H1 (cell line): ENCODE measurements around the gene UQCC3. TPM values are rescaled to one million over a fixed set of nuclear protein-coding genes. Genes with fewer than 3 reads are reported as not detected.

Source experiments
- CTCF ChIA-PET: fragments of 300-600 bp; sonication (Branson Sonifier 250); formaldehyde crosslinking; loops from one replicate; lab custom pipeline; 2021; ENCODE audit not compliant: partially characterized antibody; lab: Charles Lee
- POLR2A ChIA-PET: fragments of 300-600 bp; sonication (Branson Sonifier 250); formaldehyde crosslinking; loops from one replicate; lab custom pipeline; 2021; ENCODE audit warnings: inconsistent platforms; ENCODE audit not compliant: partially characterized antibody; lab: Charles Lee
- DNase-seq, 2 experiments: peaks; one replicate each; pipeline versions ENCODE4 v3.0.0 to v3.0.0-alpha.2; 2010 to 2022; ENCODE audit warnings: low spot score in 2 of 2, low read depth in 1 of 2, mixed read lengths in 1 of 2
- FAIRE-seq: peaks from 2 replicates; lab custom pipeline; 2011; peaks lifted over from hg19 to GRCh38; lab: Jason Lieb, UNC
- H2AFZ ChIP-seq: 2 replicates; pipeline ENCODE4 v1.8.1; 2012; ENCODE audit warnings: low read length, inconsistent platforms
- H2AK5ac ChIP-seq: 2 replicates; pipeline ENCODE4 v1.6.1; 2013; ENCODE audit warnings: low read depth, low read length
- H2BK120ac ChIP-seq: replicated peaks from 2 replicates; pipeline ENCODE3; 2013; ENCODE audit warnings: low read depth, low read length, inconsistent platforms
- H2BK12ac ChIP-seq: 2 replicates; pipeline ENCODE4 v1.6.1; 2013; ENCODE audit warnings: low read depth, low read length
- H2BK15ac ChIP-seq: 2 replicates; pipeline ENCODE4 v1.6.1; 2013; ENCODE audit warnings: low read length
- H2BK20ac ChIP-seq: 2 replicates; pipeline ENCODE4 v1.6.1; 2013; ENCODE audit warnings: low read length
- H2BK5ac ChIP-seq: 2 replicates; pipeline ENCODE4 v1.6.1; 2013; ENCODE audit warnings: low read depth, low read length
- H3K14ac ChIP-seq: 2 replicates; pipeline ENCODE4 v1.6.1; 2013; ENCODE audit warnings: inconsistent platforms; ENCODE audit not compliant: insufficient read length
- H3K18ac ChIP-seq: 2 replicates; pipeline ENCODE4 v1.6.1; 2013; ENCODE audit warnings: low read length; ENCODE audit errors: extremely low read depth
- H3K23ac ChIP-seq: 2 replicates; pipeline ENCODE4 v1.6.1; 2013; ENCODE audit warnings: inconsistent platforms; ENCODE audit not compliant: insufficient read length
- H3K23me2 ChIP-seq: 2 replicates; pipeline ENCODE4 v1.6.1; 2013; ENCODE audit warnings: low read depth, low read length
- H3K27ac ChIP-seq: 2 replicates; pipeline ENCODE4 v1.6.1; 2011; ENCODE audit warnings: low read depth, low read length, inconsistent platforms
- H3K27me3 ChIP-seq, 4 experiments: replicated peaks in 1 of 4; 1 replicate in 1 of 4; 2 replicates in 3 of 4; pipeline versions ENCODE4 v1.6.1 to v1.8.1; 2011 to 2013; ENCODE audit warnings: low read length in 3 of 4, mild to moderate bottlenecking in 3 of 4, inconsistent platforms in 2 of 4, mixed read lengths in 2 of 4, moderate library complexity in 1 of 4; ENCODE audit not compliant: control insufficient read depth in 3 of 4, insufficient read depth in 3 of 4; ENCODE audit errors: extremely low read depth in 1 of 4
- H3K36me3 ChIP-seq, 4 experiments: 2 replicates each; pipeline versions ENCODE4 v1.6.1 to v1.8.1; 2011 to 2013; ENCODE audit warnings: mild to moderate bottlenecking in 4 of 4, low read length in 3 of 4, moderate library complexity in 2 of 4, control low read depth in 1 of 4, inconsistent platforms in 1 of 4; ENCODE audit not compliant: insufficient read depth in 4 of 4, control insufficient read depth in 2 of 4
- H3K4ac ChIP-seq: replicated peaks from 2 replicates; pipeline ENCODE3; 2013; ENCODE audit warnings: low read length, low read depth, mixed read lengths, inconsistent platforms; ENCODE audit not compliant: insufficient read length
- H3K4me1 ChIP-seq, 4 experiments: replicated peaks in 1 of 4; 1 replicate in 1 of 4; 2 replicates in 3 of 4; pipeline versions ENCODE4 v1.6.1 to v1.8.1; 2011 to 2013; ENCODE audit warnings: low read length in 3 of 4, inconsistent platforms in 2 of 4, mixed read lengths in 1 of 4; ENCODE audit not compliant: insufficient read depth in 4 of 4, control insufficient read depth in 3 of 4
- H3K4me2 ChIP-seq, 2 experiments: 2 replicates each; pipeline versions ENCODE4 v1.6.1 to v1.8.1; 2011 to 2013; ENCODE audit warnings: low read depth in 2 of 2, low read length in 2 of 2, control low read depth in 1 of 2, inconsistent platforms in 1 of 2, mild to moderate bottlenecking in 1 of 2; ENCODE audit not compliant: insufficient read depth in 1 of 2
- H3K4me3 ChIP-seq, 4 experiments: fragments of 200-600, 300-600 bp in 1 of 4; sonication (generic), shearing (Covaris generic), sonication (Bioruptor Twin) in 1 of 4; 2 replicates each; pipeline versions ENCODE4 v1.5.1 to v1.8.1; 2011 to 2016; ENCODE audit warnings: low read length in 4 of 4, low read depth in 3 of 4, control low read depth in 2 of 4, inconsistent platforms in 2 of 4, mild to moderate bottlenecking in 2 of 4, mixed read lengths in 1 of 4, moderate library complexity in 1 of 4; ENCODE audit not compliant: insufficient read depth in 2 of 4; ENCODE audit errors: extremely low read depth in 1 of 4
- H3K56ac ChIP-seq: replicated peaks from 2 replicates; pipeline ENCODE3; 2013; ENCODE audit warnings: low read depth, mild to moderate bottlenecking, mixed read lengths, low read length, inconsistent platforms; ENCODE audit not compliant: insufficient read length
- H3K79me1 ChIP-seq: 2 replicates; pipeline ENCODE4 v1.6.1; 2013; ENCODE audit warnings: low read depth, low read length, control low read depth
- H3K79me2 ChIP-seq, 2 experiments: 2 replicates each; pipeline versions ENCODE4 v1.6.1 to v1.8.1; 2012 to 2013; ENCODE audit warnings: low read length in 2 of 2, mild to moderate bottlenecking in 2 of 2, inconsistent platforms in 1 of 2; ENCODE audit not compliant: insufficient read depth in 2 of 2, control insufficient read depth in 1 of 2
- H3K9ac ChIP-seq, 4 experiments: replicated peaks in 1 of 4; 1 replicate in 1 of 4; 2 replicates in 3 of 4; pipeline versions ENCODE4 v1.6.1 to v1.8.1; 2011 to 2013; ENCODE audit warnings: low read depth in 3 of 4, low read length in 3 of 4, control low read depth in 2 of 4, mild to moderate bottlenecking in 2 of 4, moderate library complexity in 2 of 4, inconsistent platforms in 1 of 4; ENCODE audit errors: extremely low read depth in 1 of 4
- H3K9me3 ChIP-seq, 2 experiments: 2 replicates each; pipeline versions ENCODE4 v1.6.1 to v1.8.1; 2012 to 2013; ENCODE audit warnings: mild to moderate bottlenecking in 2 of 2, moderate library complexity in 2 of 2, control low read depth in 1 of 2, inconsistent platforms in 1 of 2, low read depth in 1 of 2, low read length in 1 of 2, mixed read lengths in 1 of 2; ENCODE audit not compliant: insufficient read depth in 2 of 2
- H4K20me1 ChIP-seq, 2 experiments: replicated peaks in 1 of 2; 2 replicates each; pipeline versions ENCODE3 to v1.8.1; 2011 to 2013; ENCODE audit warnings: inconsistent platforms in 2 of 2, low read length in 2 of 2, mild to moderate bottlenecking in 1 of 2; ENCODE audit not compliant: insufficient read depth in 2 of 2, control insufficient read depth in 1 of 2
- H4K5ac ChIP-seq: 2 replicates; pipeline ENCODE4 v1.6.1; 2013; ENCODE audit warnings: low read length, low read depth, mixed read lengths, inconsistent platforms; ENCODE audit not compliant: insufficient read length
- H4K8ac ChIP-seq: 2 replicates; pipeline ENCODE4 v1.8.0; 2013; ENCODE audit warnings: mild to moderate bottlenecking, moderate library complexity, low read length, inconsistent platforms; ENCODE audit not compliant: insufficient read depth; ENCODE audit errors: extremely low read depth
- H4K91ac ChIP-seq: replicated peaks from 2 replicates; pipeline ENCODE3; 2013; ENCODE audit warnings: low read length, mixed read lengths, inconsistent platforms; ENCODE audit not compliant: insufficient read length
- CHD1 ChIP-seq: IDR thresholded peaks from 2 replicates; pipeline ENCODE4 v1.6.1; 2012; ENCODE audit warnings: low read depth, low read length, improper control_type of control experiment
- CHD2 ChIP-seq: IDR thresholded peaks from 2 replicates; pipeline ENCODE4 v1.6.1; 2012; ENCODE audit warnings: low read length, improper control_type of control experiment
- CTBP2 ChIP-seq: IDR thresholded peaks from 2 replicates; pipeline ENCODE4 v1.7.0; 2011; ENCODE audit warnings: borderline replicate concordance, mild to moderate bottlenecking, moderate library complexity, mixed read lengths, low read length; ENCODE audit not compliant: insufficient read depth, insufficient read length
- POLR2AphosphoS5 ChIP-seq: IDR thresholded peaks from 2 replicates; pipeline ENCODE4 v1.6.1; 2011; ENCODE audit warnings: low read depth, low read length
- SIN3A ChIP-seq, 2 experiments: IDR thresholded peaks in 1 of 2; conservative IDR thresholded peaks in 1 of 2; 2 replicates each; pipeline ENCODE4 v1.6.1; 2011 to 2012; ENCODE audit warnings: low read length in 2 of 2, improper control_type of control experiment in 1 of 2, low read depth in 1 of 2, mild to moderate bottlenecking in 1 of 2
- SP1 ChIP-seq: IDR thresholded peaks from 2 replicates; pipeline ENCODE4 v1.6.1; 2011; ENCODE audit warnings: low read depth, low read length
- SP2 ChIP-seq: IDR thresholded peaks from 2 replicates; pipeline ENCODE4 v1.6.1; 2012; ENCODE audit warnings: mild to moderate bottlenecking, low read length, inconsistent platforms
- SP4 ChIP-seq: IDR thresholded peaks from 2 replicates; pipeline ENCODE4 v1.6.1; 2012; ENCODE audit warnings: low read length, inconsistent platforms
- SRF ChIP-seq: IDR thresholded peaks from 2 replicates; pipeline ENCODE4 v1.6.1; 2011; ENCODE audit warnings: mild to moderate bottlenecking, low read depth, low read length, moderate library complexity
- TCF12 ChIP-seq: IDR thresholded peaks from 2 replicates; pipeline ENCODE4 v1.6.1; 2011; ENCODE audit warnings: low read depth, mild to moderate bottlenecking, low read length
- TEAD4 ChIP-seq: IDR thresholded peaks from 2 replicates; pipeline ENCODE4 v1.6.1; 2012; ENCODE audit warnings: low read depth, low read length, inconsistent platforms, mixed read lengths
- ZNF274 ChIP-seq: IDR thresholded peaks from 2 replicates; pipeline ENCODE4 v1.7.0; 2012; ENCODE audit warnings: low read length, borderline replicate concordance; ENCODE audit errors: extremely low read depth
- WGBS, 2 experiments: shearing (Covaris generic) in 1 of 2; methylation state at CpG; one replicate each; pipeline versions ENCODE4 v1.1.6 to v1.1.7; 2013 to 2015; ENCODE audit warnings: low lambda C conversion rate in 2 of 2, mixed read lengths in 2 of 2, inconsistent platforms in 1 of 2, low coverage in 1 of 2, missing lambda C conversion rate in 1 of 2; ENCODE audit not compliant: insufficient replicate concordance in 2 of 2, insufficient coverage in 1 of 2, insufficient read length in 1 of 2; ENCODE audit errors: extremely low coverage in 1 of 2, missing lambda C conversion rate in 1 of 2; 5-methylcytosine and 5-hydroxymethylcytosine counted together
- polyA plus RNA-seq, 7 experiments: library from polyadenylated mRNA; depleted of rRNA in 3 of 7; stranded (reverse) in 5 of 7; unstranded in 2 of 7; fragments of >200 nt in 5 of 7; fragments of 200-250 nt in 2 of 7; gene quantifications; 1 replicate in 5 of 7; 2 replicates in 1 of 7; 4 replicates in 1 of 7; pipeline versions ENCODE4 v1.2.1 to v1.2.3, GENCODE V29; 2011 to 2013; ENCODE audit warnings: missing spikeins in 2 of 7, mixed read lengths in 2 of 7
- total RNA-seq: library from RNA; stranded (reverse); fragmentation: NEBNext Ultra II Directional; extraction: Animal tissue kit (Norgen Biotek cat#: 25700); gene quantifications from 2 replicates; pipeline ENCODE4 v1.2.1, GENCODE V29; 2021

The UQCC3 gene
- total and polyA plus RNA-seq, 2 of the 8 experiments (the other 6 are each of a cell fraction or from before 2014, with no cell fraction given): 14.2 to 15.7 TPM

- Histone ChIP-seq H2AK5ac (no peak overlapping the region), H3K4me1 (no peaks in the 10 kb centered on the region; a peak in 2 of 7 replicates), H3K9me3 (no peaks in the 10 kb centered on the region), H3K4ac (no peak overlapping the region), H3K4me3 (peak overlapping the region in 1 of 4 experiments; percentile 86; a peak in 4 of 8 replicates), H3K23ac (no peak overlapping the region), H3K4me2 (peak overlapping the region; percentile 20 to 35; a peak in 3 of 4 replicates), H2AFZ (no peak overlapping the region), H3K79me1 (peaks cover 10% of the 10 kb centered on the region), H3K18ac (no peak overlapping the region), H3K23me2 (peaks cover 5% of the 10 kb centered on the region; the same call in 1 of the 2 replicates), H3K14ac (no peak overlapping the region), H3K79me2 (peaks cover 11 to 50% of the 10 kb centered on the region in 2 experiments), H2BK120ac (no peak overlapping the region), H4K5ac (no peak overlapping the region), H2BK15ac (no peak overlapping the region), H4K20me1 (peaks cover 3 to 21% of the 10 kb centered on the region in 2 experiments), H4K91ac (no peak overlapping the region), H3K27ac (no peak overlapping the region), H2BK20ac (no peak overlapping the region), H3K9ac (no peak overlapping the region), H3K27me3 (no peaks in the 10 kb centered on the region), H4K8ac (no peak overlapping the region; the same call in 1 of the 2 replicates), H2BK5ac (no peak overlapping the region), H3K56ac (no peak overlapping the region), H2BK12ac (no peak overlapping the region), H3K36me3 (peaks cover 0 to 28% (median 7%) of the 10 kb centered on the region in 4 experiments; a peak in 6 of 8 replicates)
- no peak for FAIRE-seq
- ChIA-PET POLR2A (interaction anchor here (0.5 to 50.4 kb wide), 15 partner anchors 10 to 208 kb away, joined by 3 to 2041 read pairs (median 6); partner anchors contain the start of genes B3GAT3, BSCL2, C11orf98 and CSKMT), CTCF (interaction anchor here (0.8 to 2.0 kb wide), 7 partner anchors 18 to 122 kb away, joined by 3 to 12 read pairs (median 4); partner anchors contain the start of genes C11orf98 and CSKMT)
- 80% methylated on average over 30 of the region's 32 CpGs; no CpG with 5 or more reads in 1 of the 2 experiments for WGBS, 2 experiments
- TF ChIP-seq SP1: no peak
- no peak for TF ChIP-seq CHD2
- TF ChIP-seq CTBP2: no peak
- no peak for TF ChIP-seq TEAD4
- no peak for TF ChIP-seq SP4
- TF ChIP-seq TCF12: no peak
- TF ChIP-seq POLR2AphosphoS5: no peak
- no peak for TF ChIP-seq SIN3A (conservative IDR thresholded peaks at IDR 0.05 in 1 of 2, IDR thresholded peaks at IDR 0.05 in 1 of 2; ENCODE audit: low read depth in 1 of 2, low read length in 2 of 2)
- no peak for TF ChIP-seq ZNF274
- TF ChIP-seq SRF: no peak
- no peak for TF ChIP-seq SP2
- no peak for TF ChIP-seq CHD1
- DNase-seq: no peak
These were observed 24.5 kb upstream of the UQCC3 start for GRCh38 chr11:62646825-62647608.
